K562 (cell line): ENCODE data around the gene RPS10. TPM values are rescaled to one million over a fixed set of nuclear protein-coding genes. Genes with fewer than 3 reads are reported as not detected.

Source experiments
- DMBX1 ChIP-seq: fragments of 250-450 bp; sonication (Bioruptor Pico); IDR thresholded peaks from 2 replicates; pipeline ENCODE4 v1.8.0; 2022; ENCODE audit warnings: inconsistent platforms, mild to moderate bottlenecking, moderate library complexity, borderline replicate concordance
- E2F1 ChIP-seq: sonication (generic); formaldehyde crosslinking; IDR thresholded peaks from 2 replicates; pipeline ENCODE4 v1.8.1; 2023; ENCODE audit warnings: mild to moderate bottlenecking, missing genetic modification reagents, moderate library complexity
- JUND ChIP-seq, 2 experiments: IDR thresholded peaks; 2 replicates in 1 of 2; 3 replicates in 1 of 2; pipeline ENCODE4 v1.6.1; 2011; ENCODE audit warnings: borderline replicate concordance in 2 of 2, low read depth in 2 of 2, low read length in 2 of 2, improper control_type of control experiment in 1 of 2, missing biosample characterization in 1 of 2, missing genetic modification characterization in 1 of 2, missing genetic modification reagents in 1 of 2
- MBD1 ChIP-seq: fragments of 250-450 bp; sonication (Bioruptor Pico); IDR thresholded peaks from 2 replicates; pipeline ENCODE4 v1.8.0; 2022; ENCODE audit warnings: inconsistent platforms
- MLLT1 ChIP-seq, 2 experiments: fragments of 450-650 bp; IDR thresholded peaks; 2 replicates each; pipeline ENCODE4 v1.6.1; 2016
- RBM17 ChIP-seq: fragments of 200-400 bp; formaldehyde crosslinking; IDR thresholded peaks from 2 replicates; pipeline ENCODE4 v1.6.1; 2017; ENCODE audit warnings: low read depth, mild to moderate bottlenecking, low read length, borderline replicate concordance
- ZBTB17 ChIP-seq: fragments of 450-650 bp; formaldehyde crosslinking; IDR thresholded peaks from 2 replicates; pipeline ENCODE4 v1.4.0; 2020; ENCODE audit warnings: mild to moderate bottlenecking
- ZKSCAN8 ChIP-seq: fragments of 200-800 bp; sonication (Bioruptor generic); IDR thresholded peaks from 2 replicates; pipeline ENCODE4 v1.6.1; 2016; ENCODE audit warnings: missing genetic modification characterization, missing compliant biosample characterization
- ZNF277 ChIP-seq: fragments of 250-450 bp; sonication (Bioruptor Pico); IDR thresholded peaks from 2 replicates; pipeline ENCODE4 v1.8.0; 2022; ENCODE audit warnings: inconsistent platforms, mild to moderate bottlenecking, moderate library complexity, borderline replicate concordance
- ZNF609 ChIP-seq: sonication (generic); formaldehyde crosslinking; IDR thresholded peaks from 2 replicates; pipeline ENCODE4 v1.8.1; 2023; ENCODE audit warnings: missing genetic modification reagents, mild to moderate bottlenecking, borderline replicate concordance
- ZNF79 ChIP-seq: fragments of 250-450 bp; sonication (Bioruptor Pico); IDR thresholded peaks from 2 replicates; pipeline ENCODE4 v1.4.0; 2020; ENCODE audit warnings: low read depth, mild to moderate bottlenecking, moderate library complexity
- polyA plus RNA-seq, 8 experiments: library from polyadenylated mRNA; depleted of rRNA in 4 of 8; stranded (reverse) in 5 of 8; unstranded in 3 of 8; fragments of >200 nt; fragmentation: Nextera tagmentation in 2 of 8; fragmentation: Illumina TruSeq in 1 of 8; extraction: Ambion mirVana in 2 of 8; extraction: Trizol in 1 of 8; gene quantifications; 2 replicates each; pipeline versions ENCODE4 v1.2.1 to v1.2.3, GENCODE V29; 2011 to 2014; ENCODE audit warnings: inconsistent platforms in 1 of 8, missing spikeins in 1 of 8
- total RNA-seq, 7 experiments: library from RNA; depleted of rRNA in 6 of 7; stranded (reverse); fragments of >200 nt in 6 of 7; fragmentation: Illumina TruSeq in 2 of 7; extraction: Trizol in 2 of 7; gene quantifications; 2 replicates each; pipeline versions ENCODE4 v1.2.1 to v1.2.3, GENCODE V29; 2011 to 2021; ENCODE audit warnings: low replicate concordance in 1 of 7

Gene RPS10
- total and polyA plus RNA-seq, 9 of the 15 experiments (the other 6 are each of a cell fraction or from before 2014, with no cell fraction given): 2,680 to 5,251 (median 3,876) TPM

- no peak for TF ChIP-seq ZNF277 (CRISPR knock-in tag)
- peak; percentile 58; the same call in 1 of the 2 replicates for TF ChIP-seq JUND (IDR thresholded peaks at IDR 0.05; ENCODE audit: borderline replicate concordance, low read depth, low read length)
- TF ChIP-seq JUND (tag; IDR thresholded peaks at IDR 0.05; ENCODE audit: borderline replicate concordance, low read depth, low read length): peak; percentile 11; the same call in 1 of the 3 replicates
- TF ChIP-seq MBD1 (CRISPR knock-in tag): peak; percentile 71; the same call in 1 of the 2 replicates
- no peak for TF ChIP-seq ZKSCAN8
- TF ChIP-seq DMBX1: peak; percentile 46; the same call in 1 of the 2 replicates
- TF ChIP-seq ZBTB17 (CRISPR knock-in tag): no peak
- peak; percentile 90 for TF ChIP-seq E2F1 (CRISPR knock-in tag)
- TF ChIP-seq RBM17: no peak
- no peak; the same call in 1 of the 2 replicates for TF ChIP-seq ZNF609 (CRISPR knock-in tag)
- TF ChIP-seq MLLT1 (IDR thresholded peaks at IDR 0.05): peak; percentile 41 to 63; a peak in 3 of 4 replicates
- TF ChIP-seq ZNF79 (CRISPR knock-in tag): no peak
Measured at GRCh38 chr6:34392497-34393190, 33.2 kb downstream of the RPS10 start, which contains the start of gene NUDT3 (continued).
